ENCODE results near the gene AFAP1. TPM values are rescaled to one million over a fixed set of nuclear protein-coding genes. Genes with fewer than 3 reads are reported as not detected.

AFAP1 gene
- total and polyA plus RNA-seq, 2 of the 8 experiments (the other 6 are each of a cell fraction or from before 2014, with no cell fraction given), result 3.6 to 18.2 TPM

DNA sequence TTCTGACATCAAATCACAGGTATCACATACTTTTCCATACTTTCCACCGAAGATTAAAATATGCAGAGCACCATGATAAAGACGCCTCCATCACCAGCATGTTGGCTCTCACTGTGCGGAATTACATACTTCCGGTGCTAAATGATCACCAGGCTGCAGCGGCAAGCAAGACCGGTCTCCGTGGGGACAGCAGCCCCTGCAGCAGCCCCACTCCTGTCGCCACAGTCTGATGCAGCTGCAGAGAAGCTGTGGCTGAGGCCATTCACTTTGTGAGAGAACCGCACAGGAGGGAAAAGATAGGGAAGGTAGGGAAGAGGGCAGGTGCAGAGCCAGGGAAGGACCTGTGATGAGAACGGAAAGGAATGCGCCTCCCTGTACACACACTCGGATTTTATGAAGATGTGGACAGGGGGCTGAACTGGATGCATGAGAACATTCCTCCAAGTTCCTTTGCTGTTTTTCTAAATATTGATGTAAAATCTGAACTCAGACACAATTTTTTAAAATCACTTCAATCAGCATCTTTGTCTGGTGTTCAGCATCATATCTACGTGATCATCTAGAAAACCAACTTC lies 38.3 kb downstream of the AFAP1 start:
- Histone ChIP-seq H3K4me2 (ENCODE audit: insufficient read depth in 1 of 2, low read depth in 2 of 2, low read length in 2 of 2) (no peak overlapping the region), H2AK5ac (ENCODE audit: low read depth, low read length) (no peak overlapping the region), H2BK12ac (ENCODE audit: low read depth, low read length) (no peak overlapping the region), H3K18ac (ENCODE audit: extremely low read depth, low read length) (no peak overlapping the region), H3K14ac (ENCODE audit: insufficient read length) (no peak overlapping the region), H3K4me1 (replicated peaks in 1 of 4; ENCODE audit: control insufficient read depth in 3 of 4, insufficient read depth in 4 of 4, low read length in 3 of 4) (peaks cover 11 to 21% (median 18%) of the 10 kb centered on the region in 4 experiments), H4K5ac (ENCODE audit: insufficient read length, low read depth, low read length) (no peak overlapping the region), H3K23me2 (ENCODE audit: low read depth, low read length) (no peaks in the 10 kb centered on the region; the same call in 1 of the 2 replicates), H3K79me2 (ENCODE audit: control insufficient read depth in 1 of 2, insufficient read depth in 2 of 2, low read length in 2 of 2) (peaks cover 0 to 39% of the 10 kb centered on the region in 2 experiments; a peak in 2 of 4 replicates), H3K27me3 (replicated peaks in 1 of 4; ENCODE audit: control insufficient read depth in 3 of 4, extremely low read depth in 1 of 4, insufficient read depth in 3 of 4, low read length in 3 of 4) (no peaks in the 10 kb centered on the region), H3K36me3 (ENCODE audit: control insufficient read depth in 2 of 4, insufficient read depth in 4 of 4, low read length in 3 of 4) (no peaks in the 10 kb centered on the region), H4K91ac (replicated peaks; ENCODE audit: insufficient read length, low read length) (no peak overlapping the region), H3K27ac (ENCODE audit: low read depth, low read length) (no peak overlapping the region), H3K56ac (replicated peaks; ENCODE audit: insufficient read length, low read depth, low read length) (no peak overlapping the region), H3K9ac (replicated peaks in 1 of 4; ENCODE audit: extremely low read depth in 1 of 4, low read depth in 3 of 4, low read length in 3 of 4) (no peak overlapping the region), H3K9me3 (ENCODE audit: insufficient read depth in 2 of 2, low read depth in 1 of 2, low read length in 1 of 2) (no peaks in the 10 kb centered on the region), H3K4ac (replicated peaks; ENCODE audit: insufficient read length, low read depth, low read length) (no peak overlapping the region), H2BK20ac (ENCODE audit: low read length) (no peak overlapping the region), H2BK120ac (replicated peaks; ENCODE audit: low read depth, low read length) (no peak overlapping the region), H3K4me3 (ENCODE audit: extremely low read depth in 1 of 4, insufficient read depth in 2 of 4, low read depth in 3 of 4, low read length in 4 of 4) (no peak overlapping the region), H2BK5ac (ENCODE audit: low read depth, low read length) (no peak overlapping the region), H4K20me1 (replicated peaks in 1 of 2; ENCODE audit: control insufficient read depth in 1 of 2, insufficient read depth in 2 of 2, low read length in 2 of 2) (peaks cover 0 to 10% of the 10 kb centered on the region in 2 experiments), H3K79me1 (ENCODE audit: low read depth, low read length) (peaks cover 14% of the 10 kb centered on the region), H4K8ac (ENCODE audit: extremely low read depth, insufficient read depth, low read length) (no peak overlapping the region), H2AFZ (ENCODE audit: low read length) (no peak overlapping the region), H2BK15ac (ENCODE audit: low read length) (no peak overlapping the region), H3K23ac (ENCODE audit: insufficient read length) (no peak overlapping the region)
- FAIRE-seq (no peak), DNase-seq (ENCODE audit: low read depth in 1 of 2, low spot score in 2 of 2) (no peak)
- POLR2A ChIA-PET (ENCODE audit: partially characterized antibody), result no interaction called here
- WGBS, 2 experiments (ENCODE audit: extremely low coverage in 1 of 2, insufficient coverage in 1 of 2, insufficient read length in 1 of 2, insufficient replicate concordance in 2 of 2, low coverage in 1 of 2, low lambda C conversion rate in 2 of 2, missing lambda C conversion rate in 1 of 2), result 86% methylated on average over 13 of the region's 13 CpGs; no CpG with 5 or more reads in 1 of the 2 experiments
- CTCF ChIA-PET (ENCODE audit: partially characterized antibody), result interaction anchor here (0.9 to 1.6 kb wide), 8 partner anchors 12 to 86 kb away, joined by 3 to 5 read pairs (median 3); no protein-coding TSS in a partner anchor
- TF ChIP-seq PHF8 (conservative IDR thresholded peaks at IDR 0.05; ENCODE audit: low read depth, low read length) (no peak), CTBP2 (IDR thresholded peaks at IDR 0.05; ENCODE audit: borderline replicate concordance, insufficient read depth, insufficient read length, low read length) (no peak), BRCA1 (IDR thresholded peaks at IDR 0.05; ENCODE audit: low read depth, low read length) (no peak), KDM1A (IDR thresholded peaks at IDR 0.05; ENCODE audit: borderline replicate concordance, low read length) (no peak), SP1 (IDR thresholded peaks at IDR 0.05; ENCODE audit: low read depth, low read length) (no peak), BCL11A (IDR thresholded peaks at IDR 0.05; ENCODE audit: low read depth in 2 of 2, low read length in 2 of 2) (no peak), NRF1 (IDR thresholded peaks at IDR 0.05; ENCODE audit: low read depth, low read length) (no peak), SRF (IDR thresholded peaks at IDR 0.05; ENCODE audit: low read depth, low read length) (no peak), RBBP5 (IDR thresholded peaks at IDR 0.05; ENCODE audit: borderline replicate concordance, low read depth, low read length) (no peak), YY1 (IDR thresholded peaks at IDR 0.05; ENCODE audit: low read depth, low read length) (no peak), ZNF274 (IDR thresholded peaks at IDR 0.05; ENCODE audit: borderline replicate concordance, extremely low read depth, low read length) (no peak), GABPA (IDR thresholded peaks at IDR 0.05; ENCODE audit: borderline replicate concordance, insufficient read depth, low read length) (no peak), CHD1 (IDR thresholded peaks at IDR 0.05; ENCODE audit: low read depth, low read length) (no peak), RXRA (IDR thresholded peaks at IDR 0.05; ENCODE audit: insufficient read depth, low read depth, low read length) (no peak)

Data from H1 (cell line).